ENCODE measurements around the gene ANKEF1.

- no peak for TF ChIP-seq CTCF (IDR thresholded peaks at IDR 0.05; ENCODE audit: low read depth, low read length)
- TF ChIP-seq POLR2A (IDR thresholded peaks at IDR 0.05; ENCODE audit: extremely low read depth, insufficient read length): no peak
- no peak for TF ChIP-seq MAX (IDR thresholded peaks at IDR 0.05; ENCODE audit: low read depth, low read length)
- TF ChIP-seq MYC (IDR thresholded peaks at IDR 0.05; ENCODE audit: low read depth, low read length): no peak
These were observed 28.7 kb downstream of the ANKEF1 start for GRCh38 chr20:10063482-10063881.
